HG03159 (cell line): ENCODE measurements around the gene FOCAD.

Experiments
- ATAC-seq: cut with Tn5 transposase; IDR thresholded peaks from one replicate; pipeline ENCODE4 v1.9.1; 2021; ENCODE audit warnings: mild to moderate bottlenecking, moderate library complexity; ENCODE audit not compliant: unreplicated experiment

FOCAD gene

DNA sequence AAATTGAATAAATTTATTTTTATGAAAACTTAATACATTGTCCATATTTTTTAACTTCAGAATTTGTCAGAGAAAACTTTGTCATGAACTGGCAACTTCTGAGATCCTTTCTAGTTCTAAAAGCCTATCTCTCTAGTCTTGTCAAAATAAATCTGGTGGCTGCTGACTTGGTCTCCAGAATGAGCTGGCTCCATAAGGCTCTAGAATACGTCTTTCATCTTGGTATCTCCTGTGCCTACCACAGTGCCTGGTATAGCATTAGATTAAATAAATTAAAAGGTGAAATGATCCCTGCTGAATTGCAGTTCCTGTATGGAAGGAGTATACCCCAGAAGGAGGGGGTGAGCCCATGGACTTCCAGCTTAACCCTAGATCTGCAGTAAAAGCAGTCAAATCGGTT lies 2.6 kb upstream of the FOCAD start:
- no peak for ATAC-seq

DNA sequence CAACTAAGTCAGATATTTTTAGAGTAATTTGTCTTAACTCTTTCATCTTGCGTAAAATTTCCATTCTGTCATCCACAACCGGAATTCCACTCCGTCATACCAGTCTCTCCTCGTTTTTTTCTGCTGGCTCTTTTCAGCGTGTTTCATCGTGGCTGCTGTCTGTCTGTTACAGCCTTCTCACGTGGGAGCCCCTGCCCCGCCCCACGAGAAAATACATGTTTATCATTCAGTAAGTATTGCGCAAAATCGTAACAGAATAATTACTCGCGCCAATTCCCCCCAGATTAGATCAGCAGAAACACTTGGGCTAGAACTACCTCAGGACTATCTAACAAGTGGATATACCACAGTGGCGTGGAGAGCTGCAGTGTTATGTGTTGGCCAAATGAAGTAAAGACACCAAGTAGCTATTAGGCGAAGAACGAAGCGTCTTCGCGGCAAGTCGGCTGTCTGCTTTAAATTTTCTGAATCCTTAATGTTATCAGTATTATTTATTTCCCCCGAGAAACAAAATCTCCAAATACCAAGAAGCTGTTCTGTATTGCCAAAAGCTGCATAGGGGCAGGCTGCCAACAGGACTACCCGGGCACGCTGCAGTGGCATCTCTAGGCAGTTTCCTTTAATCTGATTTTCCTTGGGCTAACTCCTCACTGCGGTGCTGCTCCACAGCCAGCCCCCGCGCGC lies 566 bp upstream of the FOCAD start:
- ATAC-seq: peak; percentile 12

DNA sequence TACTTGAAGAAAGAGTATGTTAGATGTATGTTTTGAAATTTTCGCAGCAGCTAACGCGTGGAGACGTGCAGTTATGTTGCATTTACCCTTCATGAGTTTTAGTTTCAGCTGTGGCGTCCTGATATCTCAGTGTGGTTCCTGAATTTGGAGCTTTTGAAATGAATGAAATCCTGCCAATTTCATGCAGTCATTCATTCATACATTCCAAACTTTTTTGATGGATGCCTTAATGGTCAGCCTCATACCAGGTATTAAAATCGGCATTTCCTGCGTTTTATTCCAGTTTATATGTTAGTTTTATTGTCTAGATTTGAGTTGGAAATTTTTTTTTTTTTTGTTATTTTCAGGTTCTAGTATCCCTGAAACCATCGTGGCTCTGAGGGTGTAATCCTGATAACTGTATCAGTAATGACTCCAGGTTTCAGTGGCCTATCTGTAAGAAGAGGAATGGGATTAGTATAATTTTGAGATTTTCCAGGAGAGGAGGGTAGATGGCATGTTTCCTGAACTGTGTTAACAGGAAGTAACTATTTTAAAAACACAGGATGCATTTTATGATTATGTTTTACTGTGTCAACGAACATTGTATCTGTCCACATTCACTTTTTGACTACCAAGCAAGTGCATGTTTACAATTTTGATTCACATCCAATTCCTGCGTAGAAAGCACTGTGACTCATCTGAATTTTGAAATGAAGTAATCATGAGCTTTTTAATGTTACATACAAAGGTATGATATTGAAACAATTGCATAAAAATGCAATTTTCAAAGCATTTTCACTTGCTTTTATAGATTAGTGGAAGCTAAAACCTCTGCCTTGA lies 1.0 kb downstream of the FOCAD start:
- ATAC-seq: no peak

DNA sequence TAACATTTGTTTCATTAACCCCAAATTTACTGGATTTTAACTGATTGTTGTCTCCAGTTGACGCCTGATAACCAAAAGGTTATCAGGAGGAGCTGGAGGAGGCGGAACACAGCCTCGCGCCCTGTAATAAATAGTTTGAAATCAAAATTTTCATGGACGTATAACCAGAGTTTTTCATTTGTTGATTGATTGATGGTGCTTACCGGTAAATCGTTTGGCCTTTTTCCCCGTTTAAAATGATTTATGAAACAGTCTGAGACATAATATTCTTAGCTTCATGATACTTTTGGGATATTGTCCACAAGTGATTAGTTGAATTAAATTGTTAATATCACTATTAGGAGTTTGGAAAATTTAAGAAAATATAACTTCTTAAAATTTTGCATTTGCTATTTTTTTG lies 1.7 kb downstream of the FOCAD start:
- no peak for ATAC-seq

DNA sequence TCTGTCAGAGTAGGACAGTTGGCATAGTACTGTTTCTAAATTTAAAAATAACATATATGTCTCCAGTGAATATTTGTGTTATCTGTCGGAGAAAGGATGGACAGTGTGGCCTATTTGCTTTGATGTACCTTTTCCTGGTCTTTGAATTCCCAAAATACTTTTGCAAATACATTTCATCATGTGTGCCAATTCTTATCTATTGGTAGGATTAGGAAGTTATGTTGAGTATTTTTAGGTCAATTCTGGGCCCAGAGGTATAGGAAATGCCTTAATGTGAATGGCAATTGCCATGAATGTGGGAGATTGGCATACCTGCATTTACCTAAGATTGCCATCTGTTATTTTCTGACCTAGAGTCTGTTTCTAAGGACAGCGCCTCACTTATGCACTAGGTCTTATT lies 5.8 kb downstream of the FOCAD start:
- no peak for ATAC-seq

DNA sequence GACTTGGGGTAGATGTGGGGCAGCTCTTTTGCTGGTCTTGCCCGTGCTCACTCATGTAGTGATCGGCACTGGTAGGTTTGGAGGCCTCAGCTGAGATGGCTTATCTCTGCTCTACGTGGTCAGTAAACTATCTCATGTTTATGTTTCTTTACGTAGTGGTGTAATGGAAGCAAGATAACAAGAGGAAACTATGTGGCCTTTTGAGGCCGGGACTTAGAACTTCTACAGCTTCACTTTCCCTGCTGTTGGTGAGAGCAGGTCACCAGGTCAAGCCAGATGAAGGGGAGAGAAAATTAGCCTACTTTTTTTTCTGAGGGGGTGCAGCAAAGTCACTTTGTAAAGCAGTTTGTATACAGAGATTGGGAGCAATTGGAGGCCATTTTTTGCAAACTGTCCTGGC lies 8.5 kb downstream of the FOCAD start:
- ATAC-seq: no peak

DNA sequence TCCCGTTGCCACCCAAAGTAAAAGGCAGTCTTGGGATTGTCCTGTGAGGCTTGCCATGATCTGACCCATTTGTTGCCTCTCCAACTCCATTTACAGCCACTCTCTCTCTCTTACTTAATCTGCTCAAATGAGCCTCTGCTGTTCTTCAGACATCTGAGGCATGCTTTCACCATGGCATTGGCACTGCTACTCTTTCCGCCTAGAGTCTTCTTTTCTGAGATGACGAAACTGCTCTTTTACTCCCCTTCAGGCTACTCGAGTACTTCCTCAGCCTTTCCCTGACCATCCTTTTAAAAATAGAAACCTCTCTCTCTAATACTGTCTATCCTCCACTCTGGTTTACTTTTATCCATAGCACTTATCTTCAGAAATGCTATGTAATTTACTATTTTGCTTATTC lies 9.0 kb downstream of the FOCAD start:
- no peak for ATAC-seq

DNA sequence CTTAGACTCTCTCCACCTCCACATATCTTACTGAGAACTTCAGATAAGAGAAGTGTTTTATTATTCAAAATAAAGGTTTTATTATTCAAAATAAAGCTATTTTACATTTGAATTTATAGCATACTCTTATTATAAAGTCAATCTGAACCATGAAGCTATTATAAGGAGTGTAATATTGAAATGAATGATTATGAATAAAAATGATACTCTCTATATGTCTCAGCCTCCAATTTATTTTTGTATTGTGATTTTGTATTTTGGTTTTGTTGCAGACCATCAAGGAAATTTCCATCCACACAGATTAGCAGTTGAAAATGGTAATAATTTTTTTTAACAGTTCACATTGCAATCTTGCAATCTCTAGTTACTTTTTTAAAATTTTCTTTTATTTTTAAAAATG lies 10.2 kb downstream of the FOCAD start:
- ATAC-seq: no peak

DNA sequence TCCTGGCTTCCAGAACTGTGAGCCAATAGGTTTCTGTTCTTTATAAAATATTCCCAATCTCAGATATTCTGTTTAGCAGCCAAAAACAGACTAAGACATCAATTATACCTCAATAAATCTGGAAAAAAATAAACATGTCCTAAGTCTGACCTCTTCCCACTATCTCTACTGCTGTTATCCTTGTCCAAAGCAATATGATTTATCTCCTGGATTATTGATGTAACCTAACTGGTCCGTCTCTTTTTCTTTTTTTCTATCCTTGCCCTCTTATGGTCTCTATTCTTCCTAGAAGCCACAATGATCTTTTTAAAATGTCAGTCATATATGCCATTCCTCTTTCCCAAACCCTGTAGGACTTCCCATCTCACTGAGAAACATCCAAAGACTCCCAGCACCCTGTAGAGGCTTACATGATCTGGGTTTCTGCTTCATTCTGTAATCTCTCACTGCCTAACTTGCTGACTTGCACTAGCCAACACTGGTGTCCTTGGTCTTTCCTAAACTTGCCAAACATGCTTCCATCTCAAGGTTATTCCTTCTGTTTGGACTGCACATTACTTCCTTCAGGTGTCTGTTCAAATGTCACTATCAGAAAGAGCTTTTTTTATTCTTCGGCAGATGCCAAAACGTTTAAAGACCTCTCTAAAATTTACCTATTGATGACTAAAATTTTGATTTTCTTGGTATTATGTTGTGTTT lies 13.1 kb downstream of the FOCAD start:
- ATAC-seq: no peak

DNA sequence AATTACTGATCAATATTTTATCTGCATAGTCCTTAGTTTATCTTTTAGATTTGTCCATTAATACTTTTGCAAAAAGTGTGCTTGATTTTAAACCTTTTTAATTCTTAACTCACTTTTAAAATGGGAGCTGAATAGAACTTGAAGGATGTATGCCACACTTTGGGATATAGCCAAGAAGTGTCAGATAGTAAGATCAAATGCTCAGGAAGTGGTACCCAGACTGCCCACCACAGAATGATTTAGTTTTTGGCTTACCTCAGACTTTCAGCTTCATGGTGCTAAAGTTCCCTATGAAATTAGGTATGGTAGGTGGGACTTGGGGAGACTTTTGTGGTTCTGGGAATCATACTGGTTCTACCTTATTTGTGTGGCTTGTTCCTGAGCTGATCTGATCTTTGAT lies 14.7 kb downstream of the FOCAD start:
- no peak for ATAC-seq

DNA sequence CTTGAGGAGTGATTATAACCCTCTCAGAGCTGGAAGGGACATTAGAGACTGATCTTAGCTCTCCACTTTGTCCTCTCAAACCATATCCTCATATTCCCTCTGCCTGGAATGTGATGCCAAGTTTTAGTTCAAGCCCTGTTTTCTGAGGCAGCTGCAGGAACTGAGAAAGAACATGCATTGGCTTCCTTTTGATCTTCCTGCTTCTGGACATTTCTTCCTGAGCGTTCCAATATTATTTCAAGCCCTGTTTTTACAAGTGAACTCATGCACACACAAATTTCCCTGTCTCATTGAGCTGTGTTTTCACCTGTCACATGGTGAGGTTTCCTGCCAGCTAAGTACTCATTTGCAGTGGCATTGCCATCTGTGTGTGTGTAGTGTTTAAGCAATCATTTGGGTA lies 17.0 kb downstream of the FOCAD start:
- no peak for ATAC-seq

DNA sequence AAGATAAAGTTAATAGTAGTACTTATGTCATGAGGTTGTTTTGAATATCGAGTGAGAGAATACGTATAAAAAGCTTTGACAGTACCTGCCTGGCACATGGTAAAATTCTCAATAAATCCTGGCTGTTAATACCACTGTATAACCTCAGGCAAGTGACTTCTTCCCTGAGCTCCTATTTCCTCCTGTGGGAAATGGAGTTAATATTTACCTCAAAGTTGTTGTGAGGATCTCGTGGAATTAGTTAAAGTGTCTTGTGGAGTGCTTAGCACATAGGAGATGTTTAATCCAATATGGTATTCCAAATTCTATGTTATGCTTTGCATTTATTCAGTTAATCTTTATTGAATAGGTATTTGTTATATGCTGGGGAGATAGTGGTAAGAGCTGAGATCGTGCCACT lies 18.5 kb downstream of the FOCAD start:
- ATAC-seq: no peak

DNA sequence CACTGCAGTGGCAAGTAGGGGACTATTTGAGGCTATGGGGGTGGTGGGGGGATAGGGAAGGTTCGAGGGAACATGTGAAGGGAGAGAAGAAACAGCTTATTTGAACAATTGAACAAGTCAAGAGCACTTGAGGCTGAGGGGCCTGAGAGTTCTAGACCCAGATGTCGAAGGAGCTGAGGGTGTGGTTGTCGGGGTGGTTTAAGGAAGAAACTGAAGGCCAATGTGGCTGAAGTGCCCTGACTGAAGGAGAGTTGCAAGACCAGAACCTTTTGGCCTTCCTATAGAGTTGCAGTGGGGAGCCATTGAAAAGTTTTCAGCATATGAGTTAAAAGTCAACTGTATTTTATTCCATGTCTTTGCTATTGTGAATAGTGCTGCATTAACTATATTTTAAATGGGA lies 19.1 kb downstream of the FOCAD start:
- ATAC-seq: no peak

DNA sequence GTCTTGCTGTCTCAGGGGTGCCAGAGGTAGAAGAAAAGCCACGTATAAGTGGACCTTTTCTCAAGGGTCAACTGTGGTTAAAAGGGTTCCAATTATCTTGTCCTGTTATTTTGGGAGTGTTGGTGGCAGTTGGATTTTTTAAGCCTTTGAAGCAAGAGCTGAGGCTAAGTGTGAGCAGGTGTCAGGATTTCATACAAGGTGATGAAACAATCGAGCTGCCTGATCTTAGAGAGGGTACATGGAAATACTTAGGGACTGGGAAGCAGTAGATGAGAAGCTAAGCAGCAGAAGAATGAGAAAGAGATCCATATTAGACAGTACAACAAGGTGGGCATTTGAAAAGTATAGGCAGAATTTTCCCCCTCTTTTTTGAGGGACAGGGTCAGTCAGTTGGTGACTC lies 23.6 kb downstream of the FOCAD start:
- ATAC-seq: no peak

DNA sequence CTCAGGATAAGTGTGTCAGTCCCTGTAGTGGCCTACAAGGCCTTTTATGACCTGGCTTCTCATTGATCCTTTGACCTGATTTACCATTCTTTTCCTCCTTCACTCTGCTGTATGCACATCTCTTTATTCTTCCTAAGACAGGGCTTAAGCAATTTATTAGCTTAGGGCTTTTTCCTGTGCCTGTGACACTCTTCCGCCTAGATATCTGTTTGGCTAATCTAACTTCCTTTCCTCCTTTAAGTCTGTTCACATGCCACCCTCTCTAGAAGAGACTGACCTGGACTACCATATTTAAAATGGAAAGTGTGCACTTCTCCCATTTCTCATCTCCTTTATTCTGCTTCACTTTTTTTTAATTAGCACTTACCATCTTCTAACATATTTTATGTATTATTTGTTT lies 29.1 kb downstream of the FOCAD start:
- no peak for ATAC-seq

DNA sequence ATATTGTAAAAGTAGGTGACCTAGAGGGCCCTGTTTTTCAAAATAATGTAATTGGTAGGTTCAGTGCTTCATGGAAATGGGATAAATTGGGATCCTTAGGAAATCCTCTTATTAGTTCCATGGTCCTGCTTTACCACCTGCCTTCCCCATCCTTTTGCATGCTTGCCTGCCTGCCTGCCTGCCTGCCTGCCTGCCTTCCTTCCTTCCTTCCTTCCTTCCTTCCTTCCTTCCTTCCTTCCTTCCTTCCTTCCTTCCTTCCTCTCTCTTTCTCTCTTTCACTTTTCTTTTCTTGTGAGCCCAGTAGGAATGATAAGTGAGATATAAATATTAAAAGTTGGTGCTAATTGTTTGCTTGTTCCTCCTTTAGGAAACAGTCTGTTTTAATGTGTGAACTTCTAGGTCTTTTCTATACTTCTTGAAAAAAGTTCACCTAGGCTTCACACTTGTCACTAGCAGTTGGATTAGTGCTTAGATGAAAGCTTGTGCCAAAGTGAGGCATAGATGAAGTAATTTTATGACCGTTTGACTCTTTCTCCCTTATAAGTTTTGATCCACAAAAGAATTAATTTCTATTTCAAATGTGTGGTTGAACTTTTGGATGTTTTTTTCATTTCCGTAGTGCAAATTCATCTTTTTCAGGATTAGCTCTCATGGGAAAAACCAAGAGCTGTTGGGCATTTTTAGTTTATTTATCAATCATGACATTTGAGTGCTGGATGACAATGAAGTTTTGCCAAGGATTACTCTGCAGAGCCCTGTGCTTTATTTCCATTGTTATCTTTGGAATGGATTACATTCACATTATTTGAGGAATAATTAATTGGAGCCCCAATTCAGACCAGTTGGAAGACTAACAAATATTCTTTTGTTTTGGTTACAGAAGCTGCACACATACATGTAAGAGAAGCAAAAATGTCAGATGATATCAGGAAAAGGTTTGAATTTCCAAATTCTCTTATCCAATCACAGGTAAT lies 30.7 kb downstream of the FOCAD start:
- no peak for ATAC-seq

DNA sequence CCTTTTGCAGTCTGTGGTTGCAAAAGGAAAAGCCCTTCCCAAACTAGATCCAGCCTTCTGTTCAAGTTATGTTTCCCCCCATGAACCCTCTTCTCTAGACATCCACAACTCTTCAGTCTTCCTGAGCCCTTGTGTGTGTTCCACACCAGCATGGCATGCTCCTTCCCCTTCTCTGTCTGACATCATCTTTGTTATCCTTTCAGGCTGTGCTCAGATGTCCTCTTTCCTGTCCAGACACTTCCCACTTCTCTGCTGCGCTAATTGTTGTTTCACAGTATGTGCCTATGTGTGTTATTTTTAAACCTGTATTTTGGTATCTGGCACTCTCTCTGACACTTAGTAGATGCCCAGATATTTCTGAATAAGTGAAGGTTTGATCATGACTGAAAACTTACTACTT lies 38.2 kb downstream of the FOCAD start:
- ATAC-seq: no peak

DNA sequence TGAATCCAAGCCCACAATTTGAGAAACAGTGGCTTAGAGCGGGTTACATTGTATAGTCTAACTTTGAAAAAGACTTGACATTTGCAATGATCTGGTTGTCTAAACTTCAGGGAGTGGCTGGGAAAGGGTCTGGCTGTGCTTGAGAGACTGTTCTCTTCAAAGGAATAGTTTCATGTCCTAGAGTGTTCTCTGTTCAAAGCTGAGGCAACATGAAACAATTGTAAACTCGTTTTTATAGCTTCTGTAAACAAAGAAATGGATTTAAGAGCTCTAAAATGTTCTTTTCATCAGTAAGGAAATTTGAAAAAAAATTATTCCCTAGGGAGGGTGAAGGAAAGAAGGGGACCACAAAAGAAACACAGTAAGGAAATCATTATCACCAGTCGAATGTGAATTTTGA lies 41.6 kb downstream of the FOCAD start:
- no peak for ATAC-seq

DNA sequence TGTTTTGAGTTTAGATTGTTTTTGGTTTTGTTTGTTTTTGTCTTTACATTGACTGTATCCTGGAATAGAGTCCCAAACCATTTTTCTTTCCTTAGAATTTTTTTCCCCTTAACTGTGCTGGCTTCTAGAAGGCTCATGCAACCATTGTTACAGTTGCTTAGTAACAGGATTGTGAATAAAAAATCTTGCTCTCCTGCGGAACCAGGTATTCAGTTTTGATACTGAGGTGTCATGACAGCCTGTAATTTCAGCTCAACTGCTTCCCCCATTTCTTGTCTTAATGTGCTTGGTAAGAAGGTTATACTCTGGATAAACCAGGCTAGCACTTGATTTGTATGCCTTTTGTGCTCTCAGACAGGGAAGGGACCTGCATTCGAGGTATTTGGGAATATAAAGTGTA lies 42.1 kb downstream of the FOCAD start:
- ATAC-seq: peak; percentile 60

DNA sequence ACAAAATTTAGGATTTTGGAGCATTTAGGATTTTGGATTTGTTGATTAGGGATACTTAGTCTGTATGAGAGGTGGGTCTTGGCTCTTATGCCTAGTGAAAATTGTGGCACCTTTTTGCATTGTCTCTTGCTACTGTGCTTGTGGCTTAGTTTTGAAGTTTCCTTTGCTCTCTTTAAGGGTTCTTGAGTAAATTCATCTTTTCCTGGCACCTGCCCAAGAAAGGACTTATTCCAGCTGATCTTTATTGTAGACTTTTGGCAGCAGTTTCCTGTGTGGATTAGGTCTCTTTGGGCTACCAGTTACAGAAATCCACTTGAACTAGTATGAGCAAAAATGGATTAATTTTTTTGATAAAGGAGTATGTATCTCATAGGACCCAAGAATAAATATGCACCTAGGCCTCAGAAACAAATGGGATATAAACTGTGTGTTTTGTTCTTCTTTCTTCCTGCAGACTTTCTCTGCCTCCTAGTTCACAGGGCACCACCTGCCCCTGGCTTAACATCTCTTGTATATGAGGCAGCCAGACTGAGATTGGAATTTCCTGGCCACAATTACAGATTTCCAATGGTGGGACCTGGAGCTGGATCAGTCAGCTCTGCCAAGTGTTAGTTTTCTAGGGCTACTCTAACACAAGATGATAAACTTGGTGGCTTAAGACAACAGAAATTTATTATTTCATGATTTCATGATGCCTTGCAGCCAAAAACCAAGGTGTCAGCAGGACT lies 44.6 kb downstream of the FOCAD start:
- ATAC-seq: no peak
